Frontal cortex (tissue), 4 donors: ENCODE results near the gene HS6ST2. TPM values are rescaled to one million over a fixed set of nuclear protein-coding genes. Genes with fewer than 3 reads are reported as not detected.

Experiments
- DNase-seq, 2 donors: peaks; one replicate each; pipeline ENCODE4 v3.0.0; 2012; ENCODE audit warnings: low spot score in 2 of 2
- FAIRE-seq: peaks from 2 replicates; lab custom pipeline; 2012; peaks lifted over from hg19 to GRCh38; lab: Jason Lieb, UNC
- total RNA-seq: library from RNA; depleted of rRNA; stranded (reverse); fragments of >200 nt; gene quantifications from one replicate; pipeline ENCODE4 v1.2.3, GENCODE V29; 2014
- donor health status: control.
- donor health status: control.
- donor health status: control.

The HS6ST2 gene
- total RNA-seq, 1 donor from 2014 or later = 13.0 TPM

- FAIRE-seq = no peak
- DNase-seq = no peak
These were observed 207.3 kb downstream of the HS6ST2 start for GRCh38 chrX:132751063-132751690.

- FAIRE-seq = no peak
- no peak for DNase-seq
These were observed 207.9 kb downstream of the HS6ST2 start for GRCh38 chrX:132750331-132751062.

- FAIRE-seq (no peak), DNase-seq (no peak)
These were observed 209.0 kb downstream of the HS6ST2 start for GRCh38 chrX:132749406-132749805.

DNA sequence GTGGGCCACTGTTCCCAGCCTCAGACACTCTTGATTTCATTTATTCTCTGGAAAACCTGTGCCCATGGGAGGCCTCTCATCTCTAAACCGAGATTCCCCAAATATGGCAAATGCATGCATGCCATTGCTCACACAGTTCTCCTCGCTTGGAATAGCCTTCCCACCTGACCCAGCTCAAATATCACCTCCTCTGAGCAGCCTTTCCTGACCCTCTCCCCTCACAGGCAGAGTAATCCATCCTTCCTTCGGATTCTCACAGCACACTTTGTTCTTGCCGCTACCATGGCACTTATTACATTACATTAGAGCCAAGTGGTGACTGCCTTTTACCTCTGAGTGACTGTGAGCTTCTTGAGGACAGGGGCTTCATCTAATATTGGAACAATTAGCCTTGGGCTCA is 209.5 kb downstream of the HS6ST2 start:
- FAIRE-seq (no peak), DNase-seq (no peak)

DNA sequence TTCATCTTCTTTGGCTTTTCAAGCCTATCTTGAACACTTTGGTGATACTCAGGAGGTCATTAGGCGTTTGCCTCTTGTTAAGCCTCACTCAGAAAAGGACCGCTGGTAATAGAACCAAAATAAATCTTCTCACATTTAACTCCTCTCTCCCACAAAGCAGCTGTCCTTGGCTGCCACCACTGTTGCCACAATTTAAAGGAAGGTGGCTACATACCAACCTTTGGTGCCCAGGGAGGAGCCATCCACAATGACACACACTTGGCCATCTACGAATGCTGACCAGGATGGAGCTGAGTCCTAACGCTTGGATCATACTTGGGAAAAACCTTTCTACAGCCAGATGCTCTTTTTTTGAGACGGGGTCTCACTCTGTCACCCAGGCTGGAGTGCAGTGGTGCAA is 210.2 kb downstream of the HS6ST2 start:
- no peak for DNase-seq

GRCh38 chrX:132745593-132745992 is 212.8 kb downstream of the HS6ST2 start:
- no peak for DNase-seq
- no peak for FAIRE-seq

More for the DNA sequence above, 210.2 kb downstream of the HS6ST2 start:
- FAIRE-seq = no peak

DNA sequence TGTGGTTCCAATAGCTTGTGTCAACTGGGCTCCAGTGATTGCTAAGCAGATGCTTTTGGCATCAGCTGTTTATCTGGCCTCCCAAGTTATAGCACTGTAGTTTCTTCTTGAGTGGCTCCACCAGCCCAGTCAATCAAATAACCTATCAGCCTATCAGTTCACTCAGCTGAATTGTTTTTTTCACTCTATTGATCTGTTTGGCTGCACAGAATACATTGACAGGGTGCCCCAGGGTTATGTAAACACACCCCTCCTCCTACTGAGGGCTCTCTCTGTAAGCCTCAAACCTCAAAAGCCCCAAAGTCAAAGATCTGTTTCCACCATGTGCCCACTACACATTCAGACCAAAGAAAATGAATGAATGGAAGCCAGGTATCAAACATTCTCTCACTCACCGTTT is 214.0 kb downstream of the HS6ST2 start:
- DNase-seq (no peak), FAIRE-seq (no peak)

DNA sequence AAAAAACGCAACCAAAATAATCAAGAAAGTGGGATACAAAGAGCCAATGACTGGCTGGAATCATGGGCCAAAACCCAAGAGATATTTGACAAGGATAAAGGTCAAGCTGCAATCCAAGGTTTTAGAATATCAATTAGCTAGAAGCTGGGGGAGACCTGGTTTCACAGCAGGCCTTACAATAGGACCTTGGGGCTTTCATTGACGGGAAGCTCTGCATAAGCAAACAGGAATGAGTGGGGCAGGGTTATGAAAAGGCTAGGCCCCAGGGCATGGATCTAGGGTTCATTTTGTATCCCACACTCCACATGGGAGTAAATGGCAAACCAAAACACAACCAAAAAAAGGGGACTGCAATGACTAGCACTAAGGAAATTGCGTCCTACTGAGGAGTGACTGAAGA is 215.3 kb downstream of the HS6ST2 start:
- DNase-seq = no peak
- FAIRE-seq = no peak

DNA sequence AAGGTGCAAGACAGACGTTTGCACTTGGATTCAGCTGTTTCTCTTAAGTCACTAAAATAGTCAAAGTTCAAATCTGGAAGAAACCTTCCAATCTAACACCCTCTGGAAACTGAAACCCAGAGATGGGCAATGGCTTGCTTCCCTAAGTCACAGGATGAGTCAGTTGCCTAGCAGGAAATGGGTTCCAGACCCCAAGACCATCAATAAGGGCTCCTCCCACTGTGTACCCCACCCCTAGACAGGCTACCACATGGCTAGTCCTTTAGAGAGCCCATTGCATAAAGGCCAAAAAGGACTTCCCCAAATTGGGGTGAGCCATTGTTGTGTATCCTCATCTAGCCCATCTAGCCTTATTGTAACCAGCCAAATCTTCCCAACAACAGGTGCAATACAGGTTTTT is 216.2 kb downstream of the HS6ST2 start:
- FAIRE-seq = no peak
- no peak for DNase-seq

- DNase-seq (no peak), FAIRE-seq (no peak)
These were observed 216.7 kb downstream of the HS6ST2 start for GRCh38 chrX:132741689-132742088.

DNA sequence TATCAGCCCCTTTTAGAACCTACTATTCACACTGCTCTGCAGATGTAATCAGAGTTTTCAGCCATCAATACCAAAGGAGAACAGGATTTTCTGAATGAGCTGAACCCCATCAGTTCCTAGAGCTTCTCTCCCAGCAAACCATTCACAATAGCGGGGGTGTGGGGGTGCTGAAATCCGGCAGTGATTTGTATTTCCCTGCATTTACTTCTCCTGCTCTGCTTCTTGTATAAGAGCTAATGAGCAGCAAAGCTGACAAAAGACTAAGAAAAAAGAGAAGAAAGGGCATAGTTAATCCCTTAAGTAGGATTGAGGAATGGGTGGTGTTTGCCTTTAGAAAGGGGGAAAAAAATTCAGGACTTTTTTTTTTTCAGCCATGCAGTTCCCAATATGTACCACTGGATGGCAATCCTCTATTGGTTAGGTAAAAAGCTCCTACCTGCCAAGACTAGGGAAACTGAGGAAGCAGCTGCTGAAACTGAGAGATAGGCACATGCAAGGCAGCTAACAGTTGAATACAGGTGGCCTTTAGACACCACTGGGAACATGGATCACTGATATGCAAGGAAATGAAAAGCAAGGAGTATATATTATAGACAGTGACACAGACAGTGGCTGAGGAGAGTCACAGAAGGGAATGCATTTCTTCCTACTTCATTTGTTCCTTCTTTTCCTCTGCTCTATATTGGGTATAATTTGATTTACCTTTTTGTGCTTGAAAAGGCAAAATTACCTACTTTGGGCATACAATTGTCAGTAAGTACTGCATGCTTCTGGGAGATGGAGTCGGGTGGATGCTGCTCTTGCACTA is 217.9 kb downstream of the HS6ST2 start:
- no peak for FAIRE-seq
- DNase-seq = no peak

- FAIRE-seq (no peak), DNase-seq (no peak)
These were observed 219.5 kb downstream of the HS6ST2 start for GRCh38 chrX:132738951-132739350.

DNA sequence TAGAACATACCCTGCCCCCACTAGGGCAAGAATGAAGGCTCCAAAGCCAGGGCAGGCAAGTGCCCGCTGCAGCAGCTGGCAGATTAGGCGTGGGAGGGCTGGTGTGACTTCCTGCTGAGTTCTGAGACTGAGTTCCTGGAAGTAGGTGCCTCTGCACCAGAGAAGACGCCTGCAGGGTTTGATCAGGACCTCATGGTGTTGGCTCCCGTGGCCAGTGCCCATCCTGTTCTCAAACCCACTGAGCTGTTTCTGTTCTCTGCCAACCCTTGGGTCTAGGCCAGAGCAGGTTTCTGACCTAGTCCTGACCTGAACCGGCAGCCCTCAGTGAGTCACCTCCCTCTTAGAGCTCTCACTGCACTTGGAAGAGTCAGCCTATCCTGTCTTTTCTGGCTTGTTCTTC is 220.7 kb downstream of the HS6ST2 start:
- no peak for FAIRE-seq
- DNase-seq = no peak

GRCh38 chrX:132732236-132732635 is 226.2 kb downstream of the HS6ST2 start:
- FAIRE-seq = no peak

GRCh38 chrX:132730726-132731125 is 227.7 kb downstream of the HS6ST2 start:
- FAIRE-seq (no peak), DNase-seq (no peak)

More at GRCh38 chrX:132732236-132732635, 226.2 kb downstream of the HS6ST2 start:
- no peak for DNase-seq

GRCh38 chrX:132730266-132730665 is 228.2 kb downstream of the HS6ST2 start:
- DNase-seq = no peak
- no peak for FAIRE-seq

DNA sequence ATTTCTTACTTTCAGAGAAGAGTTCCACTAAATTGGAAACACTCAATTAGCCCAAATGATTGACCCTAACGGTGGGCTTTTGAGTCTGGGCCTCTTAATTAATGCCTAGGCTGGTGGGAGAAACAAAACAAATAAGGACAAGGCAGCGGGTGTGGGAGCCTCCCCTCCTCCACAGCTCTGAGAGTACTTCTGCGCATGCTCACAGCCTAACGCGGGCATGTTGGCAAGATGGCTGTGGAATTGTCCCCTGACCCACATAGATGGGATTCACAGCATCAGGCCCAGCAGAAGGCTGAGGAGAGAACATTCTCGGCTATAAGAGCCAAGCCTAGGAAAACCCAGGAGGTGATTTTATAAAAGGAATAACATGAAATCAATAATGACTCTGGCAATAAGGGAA is 230.1 kb downstream of the HS6ST2 start:
- no peak for FAIRE-seq
- no peak for DNase-seq

GRCh38 chrX:132718431-132718958 is 239.9 kb downstream of the HS6ST2 start:
- no peak for FAIRE-seq
- no peak for DNase-seq

DNA sequence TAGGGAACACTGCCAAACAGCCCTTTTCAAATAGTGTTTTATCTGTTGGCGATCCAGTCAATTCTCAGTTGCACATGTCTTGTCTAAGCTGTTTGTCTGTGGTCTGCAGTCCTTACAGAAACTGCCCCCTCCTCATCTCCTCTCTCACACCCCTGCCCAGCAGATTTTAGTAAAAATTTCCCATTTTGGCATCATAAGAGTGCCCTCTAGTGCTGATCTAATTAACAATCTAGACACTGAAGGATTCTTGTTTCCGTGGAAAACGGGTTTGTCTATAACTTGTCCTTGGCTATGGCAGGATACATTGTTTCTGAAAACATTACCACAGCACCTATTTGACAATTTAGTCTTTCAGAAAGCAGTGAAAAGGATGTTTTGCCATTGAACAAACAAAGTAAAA is 242.4 kb downstream of the HS6ST2 start:
- DNase-seq (no peak), FAIRE-seq (no peak)

DNA sequence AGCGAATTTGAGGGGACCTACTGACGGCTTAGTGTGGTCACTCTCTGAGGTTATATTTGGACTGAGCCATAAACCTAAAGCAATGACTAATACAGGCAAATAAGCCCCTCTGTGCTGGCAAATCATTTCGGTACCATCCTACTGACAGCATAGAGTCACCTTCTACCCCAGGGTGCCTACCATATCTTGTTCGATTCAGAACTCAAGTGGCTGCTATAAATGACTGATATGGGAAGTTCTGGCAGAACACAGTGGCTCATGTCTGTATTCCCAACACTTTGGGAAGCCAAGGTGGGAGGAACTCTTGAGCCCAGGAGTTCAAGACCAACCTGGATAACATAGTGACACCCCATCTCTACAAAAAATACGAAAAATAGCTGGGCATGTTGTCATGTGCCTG is 243.5 kb downstream of the HS6ST2 start:
- DNase-seq (no peak), FAIRE-seq (no peak)

GRCh38 chrX:132712350-132712749 is 246.1 kb downstream of the HS6ST2 start:
- FAIRE-seq = no peak

More at GRCh38 chrX:132712350-132712749, 246.1 kb downstream of the HS6ST2 start:
- DNase-seq = no peak
